GM12878 (cell line): ENCODE data around the gene MYO3B. TPM values are rescaled to one million over a fixed set of nuclear protein-coding genes. Genes with fewer than 3 reads are reported as not detected.

Experiments
- ATAC-seq: fragments of 200-7000 bp; cut with Tn5 transposase; 3 replicates; pipeline ENCODE4 v1.9.1; 2020; ENCODE audit warnings: mild to moderate bottlenecking, moderate library complexity
- BruUV-seq: library from RNA; stranded (reverse); fragments of 400-500 nt; replicated peaks from 2 replicates; lab custom pipeline; 2021; lab: Mats Ljungman, UMichigan
- CTCF ChIA-PET: fragments of 300-600 bp; sonication (Branson Sonifier 250); formaldehyde crosslinking; extraction: SDS; loops from one replicate; lab custom pipeline; 2021; ENCODE audit warnings: inconsistent platforms; lab: Yijun Ruan, JAX
- POLR2A ChIA-PET: fragments of 350-600 bp; formaldehyde crosslinking; extraction: SDS; loops from one replicate; lab custom pipeline; 2021; ENCODE audit warnings: inconsistent platforms; lab: Charles Lee
- RAD21 ChIA-PET: fragments of 300-600 bp; sonication (Branson Sonifier 250); formaldehyde crosslinking; loops from one replicate; lab custom pipeline; 2023; ENCODE audit warnings: antibody characterized with exemption; ENCODE audit not compliant: unreplicated experiment; lab: Charles Lee
- SMC1A ChIA-PET: fragments of 300-600 bp; sonication (Branson Sonifier 250); formaldehyde crosslinking; loops from one replicate; lab custom pipeline; 2023; ENCODE audit not compliant: unreplicated experiment, uncharacterized antibody; lab: Charles Lee
- DNase-seq: peaks from one replicate; pipeline ENCODE4 v3.0.0-alpha.2; 2011; ENCODE audit warnings: low read depth, low spot score
- FAIRE-seq: peaks from 3 replicates; lab custom pipeline; 2011; peaks lifted over from hg19 to GRCh38; lab: Jason Lieb, UNC
- H2AFZ ChIP-seq: 2 replicates; pipeline ENCODE4 v1.6.0; 2011; ENCODE audit warnings: low read depth, low read length, control low read depth; ENCODE audit not compliant: control insufficient read depth
- H3K27ac ChIP-seq: 2 replicates; pipeline ENCODE4 v1.5.1; 2011; ENCODE audit warnings: control low read depth; ENCODE audit not compliant: control insufficient read depth, insufficient read depth
- H3K27me3 ChIP-seq, 2 experiments: replicated peaks in 1 of 2; 2 replicates each; pipeline versions ENCODE4 v1.6.0 to v1.6.1; 2011; ENCODE audit warnings: low read length in 1 of 2; ENCODE audit not compliant: control insufficient read depth in 2 of 2, insufficient read depth in 2 of 2
- H3K36me3 ChIP-seq, 2 experiments: 2 replicates each; pipeline ENCODE4 v1.5.1; 2011; ENCODE audit warnings: low read length in 1 of 2; ENCODE audit not compliant: control insufficient read depth in 2 of 2, insufficient read depth in 2 of 2
- H3K4me1 ChIP-seq: 2 replicates; pipeline ENCODE4 v1.6.1; 2011; ENCODE audit warnings: mild to moderate bottlenecking, low read length, moderate library complexity, mixed read lengths; ENCODE audit not compliant: control insufficient read depth, insufficient read depth
- H3K4me2 ChIP-seq: 2 replicates; pipeline ENCODE4 v1.6.0; 2011; ENCODE audit warnings: control low read depth; ENCODE audit not compliant: control insufficient read depth, insufficient read depth
- H3K4me3 ChIP-seq: fragments of 200-600 bp; sonication (generic); 2 replicates; pipeline ENCODE4 v1.5.1; 2016
- H3K79me2 ChIP-seq: 2 replicates; pipeline ENCODE4 v1.6.0; 2011; ENCODE audit warnings: low read length; ENCODE audit not compliant: control insufficient read depth, insufficient read depth
- H3K9ac ChIP-seq: 2 replicates; pipeline ENCODE4 v1.8.0; 2011; ENCODE audit warnings: low read length, control low read depth, mixed read lengths; ENCODE audit not compliant: control insufficient read depth, insufficient read depth
- H3K9me3 ChIP-seq: replicated peaks from 3 replicates; pipeline ENCODE4 v1.5.1; 2011; ENCODE audit warnings: mild to moderate bottlenecking, low read length; ENCODE audit not compliant: control insufficient read depth, insufficient read depth
- H4K20me1 ChIP-seq: 2 replicates; pipeline ENCODE4 v1.6.0; 2011; ENCODE audit not compliant: control insufficient read depth, insufficient read depth
- ETV6 ChIP-seq, 2 experiments: fragments of 450-650 bp in 1 of 2; IDR thresholded peaks in 1 of 2; conservative IDR thresholded peaks in 1 of 2; 2 replicates each; pipeline ENCODE4 v1.6.1; 2014; ENCODE audit warnings: antibody characterized with exemption in 1 of 2, borderline replicate concordance in 1 of 2, low read depth in 1 of 2, mild to moderate bottlenecking in 1 of 2, moderate library complexity in 1 of 2
- HDAC2 ChIP-seq: fragments of 200-600 bp; sonication (generic); IDR thresholded peaks from 2 replicates; pipeline ENCODE4 v1.6.1; 2017
- MAX ChIP-seq: IDR thresholded peaks from 2 replicates; pipeline ENCODE4 v1.6.1; 2012; ENCODE audit warnings: low read depth, low read length, improper control_type of control experiment
- POLR2AphosphoS2 ChIP-seq: IDR thresholded peaks from 2 replicates; pipeline ENCODE4 v1.6.1; 2011; ENCODE audit warnings: low read depth, mild to moderate bottlenecking, low read length, improper control_type of control experiment, moderate library complexity
- REST ChIP-seq: IDR thresholded peaks from 2 replicates; pipeline ENCODE4 v1.6.1; 2012; ENCODE audit warnings: mild to moderate bottlenecking, low read depth, low read length
- ZSCAN29 ChIP-seq: fragments of 450-650 bp; IDR thresholded peaks from 2 replicates; pipeline ENCODE4 v1.6.1; 2017; ENCODE audit warnings: mild to moderate bottlenecking, moderate library complexity
- WGBS: methylation state at CpG from one replicate; pipeline ENCODE4 v1.1.6; 2016; ENCODE audit warnings: low lambda C conversion rate; ENCODE audit not compliant: insufficient replicate concordance, insufficient coverage; ENCODE audit errors: missing lambda C conversion rate; 5-methylcytosine and 5-hydroxymethylcytosine counted together
- in situ Hi-C: fragments of 300-500 bp; cut with MboI; formaldehyde crosslinking; loops from 9 replicates; pipeline ENCODE4 v1.14.3; 2018; ENCODE audit warnings: mixed read lengths
- intact Hi-C: fragments of 100-400 bp; cut with micrococcal nuclease; formaldehyde crosslinking; loops from one replicate; pipeline ENCODE4 v1.14.2; 2022; ENCODE audit not compliant: unreplicated experiment
- polyA plus RNA-seq, 11 experiments: library from polyadenylated mRNA; depleted of rRNA in 4 of 11; unstranded in 6 of 11; stranded (reverse) in 5 of 11; fragments of >200 nt; fragmentation: Nextera tagmentation in 4 of 11; fragmentation: Illumina TruSeq in 1 of 11; extraction: Ambion mirVana in 4 of 11; extraction: Trizol in 1 of 11; gene quantifications; 1 replicate in 1 of 11; 2 replicates in 10 of 11; pipeline versions ENCODE4 v1.2.1 to v1.2.3, GENCODE V29; 2011 to 2016; ENCODE audit warnings: inconsistent platforms in 2 of 11, missing spikeins in 2 of 11, low read depth in 1 of 11
- total RNA-seq, 4 experiments: library from RNA; depleted of rRNA in 3 of 4; stranded (reverse); fragments of >200 nt in 3 of 4; fragmentation: Illumina TruSeq in 1 of 4; extraction: Trizol in 1 of 4; gene quantifications; 2 replicates each; pipeline versions ENCODE4 v1.2.1 to v1.2.3, GENCODE V29; 2013 to 2021

MYO3B gene
- total and polyA plus RNA-seq, 10 of the 15 experiments (the other 5 are each of a cell fraction or from before 2014, with no cell fraction given) = 1.1 to 7.1 (median 2.1) TPM

GRCh38 chr2:170235860-170236679 is 58.1 kb downstream of the MYO3B start (continued):
- TF ChIP-seq REST = no peak
- no peak for TF ChIP-seq ETV6 (conservative IDR thresholded peaks at IDR 0.05 in 1 of 2, IDR thresholded peaks at IDR 0.05 in 1 of 2; ENCODE audit: borderline replicate concordance in 1 of 2, low read depth in 1 of 2)

- in situ Hi-C loops = loop anchor here (5.0 kb wide), 2 partner anchors 126 to 576 kb away; no protein-coding TSS in a partner anchor
- intact Hi-C loops = loop anchor here (1.0 to 10.0 kb wide), 6 partner anchors 88 to 638 kb away; partner anchors contain the start of gene SP5
- Histone ChIP-seq H3K4me2 (no peak overlapping the region), H3K4me3 (no peak overlapping the region), H3K27ac (no peak overlapping the region), H4K20me1 (no peaks in the 10 kb centered on the region), H3K4me1 (no peaks in the 10 kb centered on the region), H3K27me3 (no peaks in the 10 kb centered on the region), H2AFZ (no peak overlapping the region), H3K36me3 (no peaks in the 10 kb centered on the region; a peak in 1 of 4 replicates), H3K9ac (no peak overlapping the region), H3K79me2 (no peaks in the 10 kb centered on the region), H3K9me3 (no peaks in the 10 kb centered on the region)
- DNase-seq = no peak
- WGBS = 90% methylated on average over 2 of the region's 2 CpGs
- ATAC-seq = no peak
- ChIA-PET POLR2A (interaction anchor here (0.6 kb wide), 2 partner anchors 16 to 105 kb away, joined by 3 to 7 read pairs; no protein-coding TSS in a partner anchor), SMC1A (interaction anchor here (0.6 to 4.3 kb wide), 23 partner anchors 9 to 636 kb away, joined by 3 to 32 read pairs (median 4); partner anchors contain the start of gene GAD1), RAD21 (interaction anchor here (0.8 to 3.6 kb wide), 19 partner anchors 13 to 577 kb away, joined by 3 to 18 read pairs (median 3); no protein-coding TSS in a partner anchor), CTCF (interaction anchor here (0.6 to 3.5 kb wide), 34 partner anchors 11 to 715 kb away, joined by 3 to 44 read pairs (median 4); partner anchors contain the start of gene GAD1)
- FAIRE-seq = no peak
- TF ChIP-seq MAX (no peak), ZSCAN29 (no peak), POLR2AphosphoS2 (no peak), HDAC2 (no peak)
- no TSS peak for BruUV-seq
Observed at GRCh38 chr2:170236680-170237047, 58.7 kb downstream of the MYO3B start.
